WTC11 (cell line): ENCODE results near the gene GRID2. TPM values are rescaled to one million over a fixed set of nuclear protein-coding genes. Genes with fewer than 3 reads are reported as not detected.

Experiments used
- ATAC-seq: fragments of 200-7000 bp; cut with Tn5 transposase; 2 replicates; pipeline ENCODE4 v1.10.0; 2021; ENCODE audit warnings: mild to moderate bottlenecking, moderate library complexity
- CTCF ChIA-PET: fragments of 300-600 bp; sonication (Branson Sonifier 250); formaldehyde crosslinking; loops from one replicate; lab custom pipeline; 2021; ENCODE audit warnings: antibody characterized with exemption; lab: Charles Lee
- POLR2A ChIA-PET: fragments of 350-600 bp; sonication (Branson Sonifier 250); formaldehyde crosslinking; loops from one replicate; lab custom pipeline; 2021; ENCODE audit warnings: antibody characterized with exemption; lab: Charles Lee
- DNase-seq: peaks from one replicate; pipeline ENCODE4 v3.0.0; 2021; ENCODE audit warnings: low spot score
- H3K27ac Mint-ChIP-seq: 2 replicates; pipeline ENCODE4 v1.8.0; 2021; ENCODE audit warnings: mixed read lengths
- H3K27me3 Mint-ChIP-seq: 2 replicates; pipeline ENCODE4 v1.8.0; 2021; ENCODE audit warnings: low read depth, mild to moderate bottlenecking, moderate library complexity, mixed read lengths
- H3K36me3 Mint-ChIP-seq: 2 replicates; pipeline ENCODE4 v1.8.0; 2021; ENCODE audit warnings: mixed read lengths
- H3K4me1 Mint-ChIP-seq: 2 replicates; pipeline ENCODE4 v1.8.0; 2022; ENCODE audit warnings: mixed read lengths
- H3K4me3 Mint-ChIP-seq: 2 replicates; pipeline ENCODE4 v1.8.0; 2021; ENCODE audit warnings: mild to moderate bottlenecking, moderate library complexity, mixed read lengths
- H3K9me3 Mint-ChIP-seq: 2 replicates; pipeline ENCODE4 v1.8.0; 2021; ENCODE audit warnings: mixed read lengths
- ARID4B ChIP-seq: sonication (generic); formaldehyde crosslinking; IDR thresholded peaks from 2 replicates; pipeline ENCODE4 v1.8.0; 2023; ENCODE audit warnings: missing genetic modification reagents, mild to moderate bottlenecking, borderline replicate concordance
- CTCF ChIP-seq: fragments of 200-600 bp; IDR thresholded peaks from 2 replicates; pipeline ENCODE4 v1.8.0; 2022; ENCODE audit warnings: antibody characterized with exemption
- ETV6 ChIP-seq: sonication (generic); formaldehyde crosslinking; IDR thresholded peaks from 2 replicates; pipeline ENCODE4 v1.8.1; 2022; ENCODE audit warnings: mild to moderate bottlenecking, missing genetic modification reagents
- GABPB1 ChIP-seq: sonication (generic); formaldehyde crosslinking; IDR thresholded peaks from 2 replicates; pipeline ENCODE4 v1.8.1; 2023; ENCODE audit warnings: mild to moderate bottlenecking, missing genetic modification reagents
- HMGA2 ChIP-seq: fragments of 250-450 bp; sonication (Bioruptor Pico); IDR thresholded peaks from 2 replicates; pipeline ENCODE4 v1.4.0; 2021; ENCODE audit warnings: mild to moderate bottlenecking, moderate library complexity
- IRF1 ChIP-seq: sonication (generic); formaldehyde crosslinking; IDR thresholded peaks from 2 replicates; pipeline ENCODE4 v1.8.0; 2023; ENCODE audit warnings: missing genetic modification reagents
- MLX ChIP-seq: sonication (generic); formaldehyde crosslinking; IDR thresholded peaks from 2 replicates; pipeline ENCODE4 v1.8.1; 2023; ENCODE audit warnings: mild to moderate bottlenecking, missing genetic modification reagents, moderate library complexity
- SMAD3 ChIP-seq: sonication (generic); formaldehyde crosslinking; IDR thresholded peaks from 2 replicates; pipeline ENCODE4 v1.8.0; 2022; ENCODE audit warnings: missing genetic modification reagents, mild to moderate bottlenecking, borderline replicate concordance
- TEAD1 ChIP-seq: sonication (generic); formaldehyde crosslinking; IDR thresholded peaks from 2 replicates; pipeline ENCODE4 v1.8.0; 2022; ENCODE audit warnings: mild to moderate bottlenecking, missing genetic modification reagents
- ZBTB21 ChIP-seq: sonication (generic); formaldehyde crosslinking; IDR thresholded peaks from 2 replicates; pipeline ENCODE4 v1.8.1; 2023; ENCODE audit warnings: mild to moderate bottlenecking, missing genetic modification reagents, borderline replicate concordance
- ZNF263 ChIP-seq: sonication (generic); formaldehyde crosslinking; IDR thresholded peaks from 2 replicates; pipeline ENCODE4 v1.8.1; 2022; ENCODE audit warnings: low read depth, mild to moderate bottlenecking, moderate library complexity, missing genetic modification reagents
- ZNF423 ChIP-seq: fragments of 250-450 bp; sonication (Bioruptor Pico); IDR thresholded peaks from 2 replicates; pipeline ENCODE4 v2.1.2; 2022; ENCODE audit warnings: mild to moderate bottlenecking, moderate library complexity
- total RNA-seq: library from RNA; stranded (reverse); gene quantifications from 3 replicates; pipeline ENCODE4 v1.2.3, GENCODE V29; 2021
- TF ChIP-seq, protein P1 (sequence below): fragments of 250-450 bp; sonication (Bioruptor Pico); IDR thresholded peaks from 2 replicates; pipeline ENCODE4 v1.9.0; 2021; ENCODE audit warnings: mild to moderate bottlenecking, borderline replicate concordance
- TF ChIP-seq, protein P2 (sequence below): sonication (generic); formaldehyde crosslinking; IDR thresholded peaks from 2 replicates; pipeline ENCODE4 v1.8.1; 2022; ENCODE audit warnings: mild to moderate bottlenecking, moderate library complexity, missing genetic modification reagents
- TF ChIP-seq, protein P3 (sequence below): sonication (generic); formaldehyde crosslinking; IDR thresholded peaks from 2 replicates; pipeline ENCODE4 v1.8.1; 2023; ENCODE audit warnings: mild to moderate bottlenecking, missing genetic modification reagents
- TF ChIP-seq, protein P4 (sequence below): fragments of 250-450 bp; sonication (Bioruptor Pico); IDR thresholded peaks from 2 replicates; pipeline ENCODE4 v1.9.0; 2021; ENCODE audit warnings: moderate library complexity, mild to moderate bottlenecking, inconsistent platforms, borderline replicate concordance

GRID2 gene
- total RNA-seq, 1 experiment from 2014 or later: 26.8 TPM

DNA sequence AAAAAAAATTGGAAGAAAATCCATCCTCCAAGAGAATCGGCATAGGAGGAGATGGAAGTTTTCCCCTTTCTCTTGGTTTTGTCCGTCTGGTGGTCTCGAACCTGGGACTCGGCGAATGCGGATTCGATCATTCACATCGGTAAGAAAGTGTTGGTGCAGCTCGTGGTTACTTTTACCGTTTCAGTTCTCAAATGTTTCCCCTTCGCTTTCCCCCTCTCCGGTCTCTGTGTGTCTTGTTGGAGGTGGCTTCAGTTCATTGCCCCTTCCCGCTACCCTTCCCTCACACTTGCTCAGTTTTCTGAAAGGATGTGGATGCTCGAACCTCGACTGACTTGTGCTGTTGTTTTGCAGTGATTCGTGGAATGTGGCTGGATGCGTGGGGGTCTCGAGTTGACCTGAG is 840 bp downstream of the GRID2 start (continued):
- TF ChIP-seq, protein P1, sequence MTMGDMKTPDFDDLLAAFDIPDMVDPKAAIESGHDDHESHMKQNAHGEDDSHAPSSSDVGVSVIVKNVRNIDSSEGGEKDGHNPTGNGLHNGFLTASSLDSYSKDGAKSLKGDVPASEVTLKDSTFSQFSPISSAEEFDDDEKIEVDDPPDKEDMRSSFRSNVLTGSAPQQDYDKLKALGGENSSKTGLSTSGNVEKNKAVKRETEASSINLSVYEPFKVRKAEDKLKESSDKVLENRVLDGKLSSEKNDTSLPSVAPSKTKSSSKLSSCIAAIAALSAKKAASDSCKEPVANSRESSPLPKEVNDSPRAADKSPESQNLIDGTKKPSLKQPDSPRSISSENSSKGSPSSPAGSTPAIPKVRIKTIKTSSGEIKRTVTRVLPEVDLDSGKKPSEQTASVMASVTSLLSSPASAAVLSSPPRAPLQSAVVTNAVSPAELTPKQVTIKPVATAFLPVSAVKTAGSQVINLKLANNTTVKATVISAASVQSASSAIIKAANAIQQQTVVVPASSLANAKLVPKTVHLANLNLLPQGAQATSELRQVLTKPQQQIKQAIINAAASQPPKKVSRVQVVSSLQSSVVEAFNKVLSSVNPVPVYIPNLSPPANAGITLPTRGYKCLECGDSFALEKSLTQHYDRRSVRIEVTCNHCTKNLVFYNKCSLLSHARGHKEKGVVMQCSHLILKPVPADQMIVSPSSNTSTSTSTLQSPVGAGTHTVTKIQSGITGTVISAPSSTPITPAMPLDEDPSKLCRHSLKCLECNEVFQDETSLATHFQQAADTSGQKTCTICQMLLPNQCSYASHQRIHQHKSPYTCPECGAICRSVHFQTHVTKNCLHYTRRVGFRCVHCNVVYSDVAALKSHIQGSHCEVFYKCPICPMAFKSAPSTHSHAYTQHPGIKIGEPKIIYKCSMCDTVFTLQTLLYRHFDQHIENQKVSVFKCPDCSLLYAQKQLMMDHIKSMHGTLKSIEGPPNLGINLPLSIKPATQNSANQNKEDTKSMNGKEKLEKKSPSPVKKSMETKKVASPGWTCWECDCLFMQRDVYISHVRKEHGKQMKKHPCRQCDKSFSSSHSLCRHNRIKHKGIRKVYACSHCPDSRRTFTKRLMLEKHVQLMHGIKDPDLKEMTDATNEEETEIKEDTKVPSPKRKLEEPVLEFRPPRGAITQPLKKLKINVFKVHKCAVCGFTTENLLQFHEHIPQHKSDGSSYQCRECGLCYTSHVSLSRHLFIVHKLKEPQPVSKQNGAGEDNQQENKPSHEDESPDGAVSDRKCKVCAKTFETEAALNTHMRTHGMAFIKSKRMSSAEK (CRISPR knock-in tag): no peak
- no peak for TF ChIP-seq HMGA2 (CRISPR knock-in tag)
- no peak for TF ChIP-seq CTCF
- no peak for TF ChIP-seq ZNF423 (CRISPR knock-in tag)

DNA sequence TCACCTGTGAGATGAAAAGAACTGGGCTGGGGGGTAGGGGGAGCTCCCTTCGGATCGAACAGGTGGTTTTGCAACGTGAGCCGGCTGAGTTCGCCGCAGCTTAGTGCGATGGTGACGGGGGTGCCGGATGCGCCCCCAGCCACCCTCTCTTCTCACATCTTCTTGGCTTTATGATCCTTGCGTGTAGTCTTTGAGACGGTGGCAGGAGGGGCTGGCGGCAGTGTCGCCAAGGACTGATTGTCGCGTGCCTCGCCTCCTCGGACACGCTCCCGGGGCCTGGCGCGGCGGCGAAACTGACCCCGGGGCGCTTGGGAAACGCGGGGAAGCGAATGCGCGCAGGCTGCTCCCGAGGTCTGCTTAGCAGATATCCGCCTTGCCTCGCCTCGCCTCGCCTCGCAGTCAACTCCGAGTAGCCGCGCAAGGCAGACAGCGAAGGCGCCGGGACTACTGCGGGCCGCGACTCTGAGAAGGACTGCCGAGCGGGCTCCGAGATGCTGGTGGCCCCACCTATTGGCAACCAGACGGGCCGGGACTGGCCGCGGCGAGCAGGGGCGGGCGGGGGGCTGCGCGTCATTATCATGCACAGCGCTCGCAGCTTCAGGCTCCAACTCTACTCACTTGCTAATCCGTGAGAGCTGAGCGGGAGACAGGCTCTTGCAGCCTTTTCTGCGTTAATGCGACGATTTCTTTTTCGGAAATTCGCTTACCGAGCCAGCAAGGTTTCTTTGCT is 1.5 kb downstream of the GRID2 start:
- Mint-ChIP-seq H3K4me1 (peaks cover 50% of the 10 kb centered on the region), H3K36me3 (no peaks in the 10 kb centered on the region), H3K27me3 (no peaks in the 10 kb centered on the region), H3K27ac (peak overlapping the region; percentile 97), H3K4me3 (peak overlapping the region; percentile 93), H3K9me3 (no peaks in the 10 kb centered on the region)
- CTCF ChIA-PET: no interaction called here
- DNase-seq (peak; percentile 96), ATAC-seq (peak; percentile 91)
- POLR2A ChIA-PET: interaction anchor here (0.6 to 2.0 kb wide), 6 partner anchors 8 to 141 kb away, joined by 3 to 8 read pairs (median 4); no protein-coding TSS in a partner anchor
- TF ChIP-seq, protein P2, sequence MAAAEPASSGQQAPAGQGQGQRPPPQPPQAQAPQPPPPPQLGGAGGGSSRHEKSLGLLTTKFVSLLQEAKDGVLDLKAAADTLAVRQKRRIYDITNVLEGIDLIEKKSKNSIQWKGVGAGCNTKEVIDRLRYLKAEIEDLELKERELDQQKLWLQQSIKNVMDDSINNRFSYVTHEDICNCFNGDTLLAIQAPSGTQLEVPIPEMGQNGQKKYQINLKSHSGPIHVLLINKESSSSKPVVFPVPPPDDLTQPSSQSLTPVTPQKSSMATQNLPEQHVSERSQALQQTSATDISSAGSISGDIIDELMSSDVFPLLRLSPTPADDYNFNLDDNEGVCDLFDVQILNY (CRISPR knock-in tag): peak; percentile 43; the same call in 1 of the 2 replicates
- TF ChIP-seq ARID4B: peak; percentile 89
- TF ChIP-seq IRF1 (CRISPR knock-in tag): peak; percentile 91
- no peak for TF ChIP-seq ZNF423 (CRISPR knock-in tag)
- TF ChIP-seq, protein P3, sequence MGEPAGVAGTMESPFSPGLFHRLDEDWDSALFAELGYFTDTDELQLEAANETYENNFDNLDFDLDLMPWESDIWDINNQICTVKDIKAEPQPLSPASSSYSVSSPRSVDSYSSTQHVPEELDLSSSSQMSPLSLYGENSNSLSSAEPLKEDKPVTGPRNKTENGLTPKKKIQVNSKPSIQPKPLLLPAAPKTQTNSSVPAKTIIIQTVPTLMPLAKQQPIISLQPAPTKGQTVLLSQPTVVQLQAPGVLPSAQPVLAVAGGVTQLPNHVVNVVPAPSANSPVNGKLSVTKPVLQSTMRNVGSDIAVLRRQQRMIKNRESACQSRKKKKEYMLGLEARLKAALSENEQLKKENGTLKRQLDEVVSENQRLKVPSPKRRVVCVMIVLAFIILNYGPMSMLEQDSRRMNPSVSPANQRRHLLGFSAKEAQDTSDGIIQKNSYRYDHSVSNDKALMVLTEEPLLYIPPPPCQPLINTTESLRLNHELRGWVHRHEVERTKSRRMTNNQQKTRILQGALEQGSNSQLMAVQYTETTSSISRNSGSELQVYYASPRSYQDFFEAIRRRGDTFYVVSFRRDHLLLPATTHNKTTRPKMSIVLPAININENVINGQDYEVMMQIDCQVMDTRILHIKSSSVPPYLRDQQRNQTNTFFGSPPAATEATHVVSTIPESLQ: no peak
- TF ChIP-seq SMAD3 (CRISPR knock-in tag): no peak
- TF ChIP-seq ETV6 (CRISPR knock-in tag): peak; percentile 77; the same call in 1 of the 2 replicates
- TF ChIP-seq TEAD1: peak; percentile 93
- peak; percentile 39 for TF ChIP-seq ZBTB21
- TF ChIP-seq, protein P4, sequence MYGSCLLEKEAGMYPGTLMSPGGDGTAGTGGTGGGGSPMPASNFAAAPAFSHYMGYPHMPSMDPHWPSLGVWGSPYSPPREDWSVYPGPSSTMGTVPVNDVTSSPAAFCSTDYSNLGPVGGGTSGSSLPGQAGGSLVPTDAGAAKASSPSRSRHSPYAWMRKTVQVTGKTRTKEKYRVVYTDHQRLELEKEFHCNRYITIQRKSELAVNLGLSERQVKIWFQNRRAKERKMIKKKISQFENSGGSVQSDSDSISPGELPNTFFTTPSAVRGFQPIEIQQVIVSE (CRISPR knock-in tag): no peak
- no peak for TF ChIP-seq GABPB1
- TF ChIP-seq MLX (CRISPR knock-in tag): no peak
- TF ChIP-seq ZNF263 (CRISPR knock-in tag): no peak
